HEK293T (cell line): Measurements from ENCODE around the gene ALG9.

Source experiments
- CTCF ChIA-PET: fragments of 350-600 bp; formaldehyde crosslinking; extraction: SDS; loops from one replicate; lab custom pipeline; 2021; ENCODE audit warnings: antibody characterized with exemption, inconsistent platforms; lab: Yijun Ruan, JAX
- POLR2A ChIA-PET: fragments of 350-600 bp; formaldehyde crosslinking; extraction: SDS; loops from one replicate; lab custom pipeline; 2020; ENCODE audit warnings: antibody characterized with exemption, inconsistent platforms; lab: Yijun Ruan, JAX
- DNase-seq: peaks from one replicate; pipeline ENCODE4 v3.0.0; 2012; ENCODE audit warnings: mixed read lengths; ENCODE audit errors: extremely low spot score
- ARNT ChIP-seq: fragments of 450-650 bp; IDR thresholded peaks from 2 replicates; pipeline ENCODE4 v1.6.1; 2017; ENCODE audit warnings: mild to moderate bottlenecking
- BHLHE40 ChIP-seq: fragments of 450-650 bp; IDR thresholded peaks from 2 replicates; pipeline ENCODE4 v1.6.1; 2016; ENCODE audit warnings: mild to moderate bottlenecking, moderate library complexity, borderline replicate concordance
- CTBP1 ChIP-seq: fragments of 450-650 bp; IDR thresholded peaks from 2 replicates; pipeline ENCODE4 v1.6.1; 2016; ENCODE audit warnings: borderline replicate concordance
- ELF4 ChIP-seq: fragments of 450-650 bp; IDR thresholded peaks from 2 replicates; pipeline ENCODE4 v1.6.1; 2017; ENCODE audit warnings: antibody characterized with exemption
- FOXA1 ChIP-seq: fragments of 450-650 bp; IDR thresholded peaks from 2 replicates; pipeline ENCODE4 v1.6.1; 2016; ENCODE audit warnings: mild to moderate bottlenecking
- FOXK2 ChIP-seq: fragments of 450-650 bp; IDR thresholded peaks from 2 replicates; pipeline ENCODE4 v1.6.1; 2016; ENCODE audit warnings: mild to moderate bottlenecking
- FOXM1 ChIP-seq: fragments of 450-650 bp; IDR thresholded peaks from 2 replicates; pipeline ENCODE4 v1.6.1; 2017; ENCODE audit warnings: mild to moderate bottlenecking, borderline replicate concordance
- HDGF ChIP-seq: fragments of 450-650 bp; IDR thresholded peaks from 2 replicates; pipeline ENCODE4 v1.6.1; 2017; ENCODE audit warnings: antibody characterized with exemption, borderline replicate concordance
- L3MBTL2 ChIP-seq: fragments of 450-650 bp; conservative IDR thresholded peaks from 2 replicates; pipeline ENCODE4 v1.6.1; 2016; ENCODE audit warnings: mild to moderate bottlenecking
- LEF1 ChIP-seq: fragments of 450-650 bp; IDR thresholded peaks from 2 replicates; pipeline ENCODE4 v1.6.1; 2017; ENCODE audit warnings: mild to moderate bottlenecking, borderline replicate concordance
- NFRKB ChIP-seq: fragments of 450-650 bp; IDR thresholded peaks from 2 replicates; pipeline ENCODE4 v1.6.1; 2016; ENCODE audit warnings: mild to moderate bottlenecking, moderate library complexity
- PKNOX1 ChIP-seq: fragments of 450-650 bp; IDR thresholded peaks from 2 replicates; pipeline ENCODE4 v1.6.1; 2016
- SP1 ChIP-seq: fragments of 450-650 bp; IDR thresholded peaks from 2 replicates; pipeline ENCODE4 v1.6.1; 2017
- SUZ12 ChIP-seq: fragments of 450-650 bp; IDR thresholded peaks from 2 replicates; pipeline ENCODE4 v1.6.1; 2016; ENCODE audit warnings: mild to moderate bottlenecking
- TARDBP ChIP-seq: fragments of 450-650 bp; IDR thresholded peaks from 2 replicates; pipeline ENCODE4 v1.6.1; 2016
- ZNF384 ChIP-seq: fragments of 450-650 bp; IDR thresholded peaks from 2 replicates; pipeline ENCODE4 v1.6.1; 2016

Gene ALG9

GRCh38 chr11:111916768-111917167, 45.4 kb upstream of the ALG9 start:
- DNase-seq: no peak
- no peak for TF ChIP-seq TARDBP
- no peak for TF ChIP-seq FOXM1
- no peak for TF ChIP-seq FOXK2
- no peak for TF ChIP-seq SUZ12
- no peak for TF ChIP-seq HDGF
- no peak for TF ChIP-seq ELF4
- no peak for TF ChIP-seq CTBP1
- TF ChIP-seq L3MBTL2: no peak
- no peak for TF ChIP-seq ZNF384
- no peak for TF ChIP-seq FOXA1
- no peak for TF ChIP-seq SP1
- no peak for TF ChIP-seq NFRKB
- TF ChIP-seq LEF1: no peak
- TF ChIP-seq ARNT: no peak
- no peak for TF ChIP-seq BHLHE40
- TF ChIP-seq PKNOX1: no peak
- POLR2A ChIA-PET: interaction anchor here (1.6 kb wide), 1 partner anchor 10 kb away, joined by 8 read pairs; no protein-coding TSS in a partner anchor
- CTCF ChIA-PET: no interaction called here

- CTCF ChIA-PET: interaction anchor here (1.2 kb wide), 1 partner anchor 13 kb away, joined by 3 read pairs; no protein-coding TSS in a partner anchor
- POLR2A ChIA-PET: interaction anchor here (0.7 kb wide), 1 partner anchor 13 kb away, joined by 4 read pairs; no protein-coding TSS in a partner anchor
- no peak for DNase-seq
- TF ChIP-seq L3MBTL2 (no peak), ZNF384 (no peak), FOXA1 (no peak), HDGF (no peak), ARNT (no peak), SUZ12 (no peak), SP1 (no peak), TARDBP (no peak), LEF1 (no peak), FOXM1 (no peak), FOXK2 (no peak), BHLHE40 (no peak), CTBP1 (no peak), PKNOX1 (no peak), ELF4 (no peak), NFRKB (no peak)
Measured at GRCh38 chr11:111913997-111914396, 42.6 kb upstream of the ALG9 start.

GRCh38 chr11:111913031-111913861, 41.9 kb upstream of the ALG9 start:
- ChIA-PET POLR2A (no interaction called here), CTCF (interaction anchor here (1.2 kb wide), 1 partner anchor 13 kb away, joined by 3 read pairs; no protein-coding TSS in a partner anchor)
- no peak for TF ChIP-seq SUZ12
- no peak for TF ChIP-seq FOXM1
- no peak for TF ChIP-seq ELF4
- no peak for TF ChIP-seq FOXK2
- no peak for TF ChIP-seq PKNOX1
- no peak for TF ChIP-seq LEF1
- TF ChIP-seq CTBP1: no peak
- no peak for DNase-seq

- POLR2A ChIA-PET: no interaction called here
- CTCF ChIA-PET: interaction anchor here (1.2 kb wide), 1 partner anchor 14 kb away, joined by 3 read pairs; no protein-coding TSS in a partner anchor
- no peak for TF ChIP-seq SUZ12
- TF ChIP-seq LEF1: no peak
- TF ChIP-seq HDGF: no peak
- TF ChIP-seq ARNT: no peak
- no peak for TF ChIP-seq FOXA1
- no peak for TF ChIP-seq FOXK2
- TF ChIP-seq BHLHE40: no peak
- TF ChIP-seq CTBP1: no peak
- TF ChIP-seq ELF4: no peak
- TF ChIP-seq L3MBTL2: no peak
- no peak for TF ChIP-seq TARDBP
- no peak for TF ChIP-seq PKNOX1
- TF ChIP-seq NFRKB: no peak
- TF ChIP-seq ZNF384: no peak
- no peak for TF ChIP-seq FOXM1
- DNase-seq: no peak
Measured at GRCh38 chr11:111912535-111912934, 41.2 kb upstream of the ALG9 start, which contains the start of gene HSPB2. HSPB2 (plus strand) TSS chr11:111912734; CDS start chr11:111912830, 96 bp downstream.
